Body of pancreas (tissue), 4 donors: ENCODE measurements around the gene CNPY1. TPM values are rescaled to one million over a fixed set of nuclear protein-coding genes. Genes with fewer than 3 reads are reported as not detected.

Experiments used
- ATAC-seq: fragments of 150-250 bp; one replicate; pipeline ENCODE4 v1.9.1; 2016
- DNase-seq, 4 donors: peaks; one replicate each; pipeline ENCODE4 v3.0.0-alpha.2; 2019
- H3K27ac ChIP-seq, 4 donors: fragments of 200-600 bp; sonication (generic); 1 replicate in 3 of 4; 2 replicates in 1 of 4; pipeline versions ENCODE4 v1.5.1 to v1.6.1; 2016 to 2019; ENCODE audit warnings: mild to moderate bottlenecking in 1 of 4, mixed read lengths in 1 of 4, moderate library complexity in 1 of 4
- H3K27me3 ChIP-seq, 2 donors: fragments of 200-600 bp; sonication (generic); one replicate each; pipeline ENCODE4 v1.6.0; 2016; ENCODE audit warnings: mild to moderate bottlenecking in 1 of 2
- H3K36me3 ChIP-seq, 2 donors: fragments of 200-600 bp; sonication (generic); replicated peaks in 1 of 2; 2 replicates each; pipeline ENCODE4 v1.5.1; 2016; ENCODE audit warnings: low read depth in 2 of 2; ENCODE audit not compliant: insufficient read depth in 1 of 2
- H3K4me1 ChIP-seq: fragments of 200-600 bp; sonication (generic); one replicate; pipeline ENCODE4 v1.6.0; 2016
- H3K4me3 ChIP-seq, 2 donors: fragments of 200-600 bp; sonication (generic); 1 replicate in 1 of 2; 2 replicates in 1 of 2; pipeline ENCODE4 v1.5.1; 2016 to 2019
- H3K9me3 ChIP-seq, 3 donors: fragments of 200-600 bp; sonication (generic); 1 replicate in 2 of 3; 2 replicates in 1 of 3; pipeline ENCODE4 v1.5.1; 2016
- POLR2A ChIP-seq, 3 donors: fragments of 450-650 bp; IDR thresholded peaks; one replicate each; pipeline ENCODE4 v1.6.1; 2016; ENCODE audit warnings: antibody characterized with exemption in 3 of 3, mild to moderate bottlenecking in 2 of 3
- WGBS, 2 donors: methylation state at CpG; one replicate each; pipeline ENCODE4 v1.1.5; 2017; 5-methylcytosine and 5-hydroxymethylcytosine counted together
- intact Hi-C: fragments of 100-400 bp; cut with DNase I; formaldehyde crosslinking; loops from one replicate; pipeline ENCODE4 v1.15.1; 2023
- total RNA-seq, 2 donors: library from RNA; depleted of rRNA; stranded (reverse); fragments of >200 nt; gene quantifications; one replicate each; pipeline ENCODE4 v1.1.0, GENCODE V29; 2016
- TF ChIP-seq, protein P1 (sequence below), 7 experiments: fragments of 450-650 bp in 4 of 7; fragments of 200-600 bp in 3 of 7; sonication (generic) in 3 of 7; IDR thresholded peaks; one replicate each; pipeline ENCODE4 v1.5.1; 2016 to 2019; ENCODE audit warnings: antibody characterized with exemption in 7 of 7

Gene CNPY1
- total RNA-seq, 2 donors from 2014 or later: not detected

DNA sequence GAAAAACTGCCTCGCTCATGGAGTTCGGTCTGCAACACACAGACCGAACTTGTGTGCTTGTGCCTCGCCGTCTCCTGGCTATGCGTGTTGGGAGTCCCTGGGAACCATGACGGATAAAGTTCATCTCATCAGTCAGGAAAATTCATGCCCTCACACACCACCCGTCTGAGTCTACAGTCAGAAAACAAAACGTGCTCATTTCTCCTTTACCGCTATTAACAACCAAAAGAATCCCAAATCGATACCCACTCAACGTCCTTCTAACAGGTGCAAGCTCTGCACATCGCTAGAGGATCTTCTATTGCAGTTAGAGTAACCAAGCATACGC is 13.6 kb downstream of the CNPY1 start:
- intact Hi-C loops: no loop called here
- DNase-seq (no peak), ATAC-seq (no peak)
- H3K9me3 ChIP-seq: no peaks in the 10 kb centered on the region
- H3K36me3 ChIP-seq: no peaks in the 10 kb centered on the region
- TF ChIP-seq POLR2A (IDR thresholded peaks at IDR 0.05): no peak
- TF ChIP-seq, protein P1, sequence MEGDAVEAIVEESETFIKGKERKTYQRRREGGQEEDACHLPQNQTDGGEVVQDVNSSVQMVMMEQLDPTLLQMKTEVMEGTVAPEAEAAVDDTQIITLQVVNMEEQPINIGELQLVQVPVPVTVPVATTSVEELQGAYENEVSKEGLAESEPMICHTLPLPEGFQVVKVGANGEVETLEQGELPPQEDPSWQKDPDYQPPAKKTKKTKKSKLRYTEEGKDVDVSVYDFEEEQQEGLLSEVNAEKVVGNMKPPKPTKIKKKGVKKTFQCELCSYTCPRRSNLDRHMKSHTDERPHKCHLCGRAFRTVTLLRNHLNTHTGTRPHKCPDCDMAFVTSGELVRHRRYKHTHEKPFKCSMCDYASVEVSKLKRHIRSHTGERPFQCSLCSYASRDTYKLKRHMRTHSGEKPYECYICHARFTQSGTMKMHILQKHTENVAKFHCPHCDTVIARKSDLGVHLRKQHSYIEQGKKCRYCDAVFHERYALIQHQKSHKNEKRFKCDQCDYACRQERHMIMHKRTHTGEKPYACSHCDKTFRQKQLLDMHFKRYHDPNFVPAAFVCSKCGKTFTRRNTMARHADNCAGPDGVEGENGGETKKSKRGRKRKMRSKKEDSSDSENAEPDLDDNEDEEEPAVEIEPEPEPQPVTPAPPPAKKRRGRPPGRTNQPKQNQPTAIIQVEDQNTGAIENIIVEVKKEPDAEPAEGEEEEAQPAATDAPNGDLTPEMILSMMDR (IDR thresholded peaks at IDR 0.05): no peak
- H3K4me1 ChIP-seq: peaks cover 14% of the 10 kb centered on the region
- H3K27me3 ChIP-seq: peaks cover 0 to 7% of the 10 kb centered on the region in 2 donors
- no peak overlapping the region for H3K27ac ChIP-seq
- WGBS, 2 donors: 21 to 28% methylated on average over 13 to 14 of the region's 14 CpGs
- H3K4me3 ChIP-seq: no peak overlapping the region

DNA sequence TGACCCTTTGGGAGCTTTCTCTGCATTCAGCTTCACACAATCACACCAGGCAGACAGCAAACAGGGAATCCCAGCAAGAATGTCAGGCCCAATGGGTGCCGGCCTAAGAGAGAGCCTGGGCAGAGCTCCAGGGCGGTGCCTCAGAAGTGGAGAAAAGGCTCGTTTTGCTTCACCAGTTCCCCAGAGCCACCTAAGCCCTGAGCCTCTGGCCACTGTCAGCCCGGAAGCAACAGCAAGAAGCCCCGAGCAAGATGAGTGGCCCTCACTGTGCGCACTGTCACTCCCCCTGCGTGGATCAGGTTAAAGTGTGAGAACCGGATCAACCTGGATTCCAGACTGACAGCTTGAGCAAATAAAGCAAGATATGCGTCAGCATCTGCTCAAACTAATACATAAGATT is 14.7 kb downstream of the CNPY1 start:
- intact Hi-C loops: no loop called here
- DNase-seq: no peak
- TF ChIP-seq, protein P1 (IDR thresholded peaks at IDR 0.05): no peak
- TF ChIP-seq POLR2A (IDR thresholded peaks at IDR 0.05): no peak
- H3K4me1 ChIP-seq: peaks cover 14% of the 10 kb centered on the region
- H3K4me3 ChIP-seq: no peak overlapping the region
- 41 to 48% methylated on average over 6 to 9 of the region's 9 CpGs for WGBS, 2 donors
- no peaks in the 10 kb centered on the region for H3K36me3 ChIP-seq
- ATAC-seq: no peak
- H3K9me3 ChIP-seq: no peaks in the 10 kb centered on the region
- peaks cover 0 to 7% of the 10 kb centered on the region in 2 donors for H3K27me3 ChIP-seq
- no peak overlapping the region for H3K27ac ChIP-seq

DNA sequence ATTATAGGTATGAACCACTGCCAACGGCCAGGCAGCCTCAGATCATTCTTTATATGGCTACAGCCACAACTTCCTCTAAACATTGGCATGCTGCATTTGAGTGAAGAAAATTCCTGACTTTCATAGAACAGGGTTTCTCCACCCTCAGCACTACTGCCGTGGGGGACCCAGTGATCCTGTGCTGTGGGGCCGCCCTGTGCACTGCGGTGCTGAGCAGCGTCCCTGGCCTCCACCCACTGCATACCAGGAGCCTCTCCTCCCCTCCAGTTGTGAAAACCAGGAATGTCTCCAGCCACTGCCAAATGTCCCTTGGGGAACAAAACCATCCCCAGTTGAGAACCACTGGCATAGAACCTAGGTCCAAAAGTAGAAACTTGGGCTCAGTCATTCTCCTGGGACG is 15.8 kb downstream of the CNPY1 start:
- no peaks in the 10 kb centered on the region for H3K9me3 ChIP-seq
- peaks cover 14% of the 10 kb centered on the region for H3K4me1 ChIP-seq
- intact Hi-C loops: no loop called here
- ATAC-seq (no peak), DNase-seq (no peak)
- H3K27ac ChIP-seq: no peak overlapping the region
- no peak for TF ChIP-seq POLR2A (IDR thresholded peaks at IDR 0.05)
- TF ChIP-seq, protein P1 (IDR thresholded peaks at IDR 0.05): no peak
- no peaks in the 10 kb centered on the region for H3K36me3 ChIP-seq
- WGBS, 2 donors: 77 to 82% methylated on average over 6 of the region's 6 CpGs
- no peak overlapping the region for H3K4me3 ChIP-seq
- H3K27me3 ChIP-seq: peaks cover 0 to 7% of the 10 kb centered on the region in 2 donors

DNA sequence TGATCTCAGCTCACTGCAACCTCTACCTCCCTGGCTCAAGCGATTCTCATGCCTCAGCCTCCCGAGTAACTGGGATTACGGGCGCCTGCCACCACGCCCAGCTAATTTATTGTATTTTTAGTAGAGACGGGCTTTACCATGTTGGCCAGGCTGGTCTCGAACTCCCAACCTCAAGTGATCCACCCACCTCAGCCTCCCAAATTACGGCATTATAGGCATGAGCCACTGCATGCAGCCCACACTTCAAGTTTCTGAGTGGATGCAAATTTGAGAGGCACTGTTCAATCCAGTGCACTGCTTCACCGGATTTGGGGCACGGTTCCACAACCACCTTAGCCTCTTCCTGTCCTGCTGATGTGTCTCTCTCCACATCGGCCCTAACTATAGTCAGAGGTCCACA is 16.5 kb downstream of the CNPY1 start:
- H3K9me3 ChIP-seq: no peaks in the 10 kb centered on the region
- no peak overlapping the region for H3K27ac ChIP-seq
- no peaks in the 10 kb centered on the region for H3K36me3 ChIP-seq
- WGBS, 2 donors: 86 to 91% methylated on average over 11 of the region's 11 CpGs
- intact Hi-C loops: no loop called here
- H3K27me3 ChIP-seq: peaks cover 0 to 7% of the 10 kb centered on the region in 2 donors
- TF ChIP-seq POLR2A (IDR thresholded peaks at IDR 0.05): no peak
- TF ChIP-seq, protein P1 (IDR thresholded peaks at IDR 0.05): no peak
- ATAC-seq (no peak), DNase-seq (no peak)
- no peak overlapping the region for H3K4me3 ChIP-seq
- peaks cover 14% of the 10 kb centered on the region for H3K4me1 ChIP-seq

DNA sequence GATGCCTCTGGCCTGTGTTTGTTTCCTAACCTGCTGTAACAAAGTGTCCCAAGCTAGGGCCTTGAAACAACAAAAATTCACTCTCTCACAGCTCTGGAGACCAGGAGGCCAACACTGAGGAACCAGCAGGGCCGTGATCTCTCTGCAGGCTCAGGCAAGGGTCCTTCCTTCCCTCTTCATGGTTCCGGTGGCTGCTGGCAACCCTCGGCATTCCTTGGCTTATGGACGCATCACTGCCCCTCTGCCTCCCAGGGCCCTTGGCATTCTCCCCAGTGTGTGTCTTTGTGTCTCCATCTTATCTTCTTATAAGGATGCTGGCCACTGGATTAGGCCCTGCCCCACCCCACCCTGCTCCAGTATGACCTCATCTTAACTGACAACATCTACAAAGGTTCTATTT is 17.0 kb downstream of the CNPY1 start:
- TF ChIP-seq, protein P1 (IDR thresholded peaks at IDR 0.05): no peak
- no peak for TF ChIP-seq POLR2A (IDR thresholded peaks at IDR 0.05)
- Histone ChIP-seq H3K36me3 (no peaks in the 10 kb centered on the region), H3K4me3 (no peak overlapping the region), H3K27ac (no peak overlapping the region), H3K27me3 (peaks cover 0 to 7% of the 10 kb centered on the region in 2 donors), H3K9me3 (no peaks in the 10 kb centered on the region), H3K4me1 (peaks cover 14% of the 10 kb centered on the region)
- no peak for DNase-seq
- ATAC-seq: no peak
- WGBS, 2 donors: 93 to 97% methylated on average over 4 of the region's 4 CpGs
- intact Hi-C loops: no loop called here
